Measurements from ENCODE around the gene FAM170B. TPM values are rescaled to one million over a fixed set of nuclear protein-coding genes. Genes with fewer than 3 reads are reported as not detected.

FAM170B gene
- total and polyA plus RNA-seq, 10 donors = 0.05 to 0.06 TPM; not detected in 8

DNA sequence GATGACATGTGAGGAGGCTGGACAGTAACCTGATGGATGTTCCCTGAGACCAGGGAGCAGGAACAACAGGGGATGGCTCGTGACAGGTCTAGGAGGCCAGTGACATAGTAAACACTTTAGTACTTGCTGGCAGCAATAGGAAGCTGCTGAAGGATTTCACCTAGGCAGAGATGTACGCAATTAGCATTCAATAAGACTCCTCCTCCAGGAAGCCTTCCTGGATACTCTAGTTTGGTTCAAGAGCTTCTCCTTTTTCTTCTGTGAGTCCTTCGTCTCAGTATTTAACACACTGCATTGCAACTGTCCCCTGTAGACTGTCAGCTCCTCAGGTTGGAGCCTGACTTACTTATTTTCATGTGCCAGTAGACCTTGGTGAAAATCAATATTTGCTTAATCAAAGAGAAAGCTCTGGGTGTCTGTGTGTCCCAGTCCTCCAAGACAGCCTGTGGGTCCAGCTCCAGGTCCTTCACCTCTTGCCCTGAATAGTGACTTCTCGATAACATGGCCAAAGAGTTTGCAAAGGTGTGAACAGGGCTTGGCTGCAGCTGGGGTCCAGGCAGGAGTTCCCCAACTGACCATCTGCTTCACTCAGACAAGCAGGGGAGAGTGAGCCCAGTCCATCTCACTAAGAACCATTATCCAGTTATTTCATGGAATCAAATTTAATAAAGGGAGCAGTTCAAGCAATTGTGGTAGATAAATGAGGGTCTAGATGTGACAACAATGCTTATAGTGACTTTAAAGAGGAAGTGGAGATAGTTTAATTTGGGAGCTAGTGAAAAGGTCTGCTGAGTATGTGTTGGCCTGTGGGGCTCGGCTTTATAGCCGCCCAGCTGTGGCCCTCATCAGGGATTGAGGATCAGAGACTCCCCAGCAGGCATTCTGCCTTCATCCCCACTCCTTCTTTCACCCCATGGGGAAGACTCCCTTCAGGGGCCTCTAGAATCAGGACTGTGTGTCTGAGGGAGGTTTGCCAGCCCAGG is 45.0 kb upstream of the FAM170B start:
- H3K27ac ChIP-seq = peak overlapping the region in 4 of 8 donors; percentile 1 to 75 (median 66)
- no peak overlapping the region for H3K4me3 ChIP-seq
- no peak for DNase-seq
- no peaks in the 10 kb centered on the region for H3K9me3 ChIP-seq
- peaks cover 22 to 93% (median 69%) of the 10 kb centered on the region in 6 donors for H3K4me1 ChIP-seq
- 75 to 79% (median 79%) methylated on average over 6 of the region's 6 CpGs for WGBS, 5 donors
- no peaks in the 10 kb centered on the region for H3K36me3 ChIP-seq
- no peak for TF ChIP-seq POLR2A (IDR thresholded peaks at IDR 0.05)
- no peak for TF ChIP-seq POLR2AphosphoS5 (IDR thresholded peaks at IDR 0.05)
- TF ChIP-seq, protein P1, sequence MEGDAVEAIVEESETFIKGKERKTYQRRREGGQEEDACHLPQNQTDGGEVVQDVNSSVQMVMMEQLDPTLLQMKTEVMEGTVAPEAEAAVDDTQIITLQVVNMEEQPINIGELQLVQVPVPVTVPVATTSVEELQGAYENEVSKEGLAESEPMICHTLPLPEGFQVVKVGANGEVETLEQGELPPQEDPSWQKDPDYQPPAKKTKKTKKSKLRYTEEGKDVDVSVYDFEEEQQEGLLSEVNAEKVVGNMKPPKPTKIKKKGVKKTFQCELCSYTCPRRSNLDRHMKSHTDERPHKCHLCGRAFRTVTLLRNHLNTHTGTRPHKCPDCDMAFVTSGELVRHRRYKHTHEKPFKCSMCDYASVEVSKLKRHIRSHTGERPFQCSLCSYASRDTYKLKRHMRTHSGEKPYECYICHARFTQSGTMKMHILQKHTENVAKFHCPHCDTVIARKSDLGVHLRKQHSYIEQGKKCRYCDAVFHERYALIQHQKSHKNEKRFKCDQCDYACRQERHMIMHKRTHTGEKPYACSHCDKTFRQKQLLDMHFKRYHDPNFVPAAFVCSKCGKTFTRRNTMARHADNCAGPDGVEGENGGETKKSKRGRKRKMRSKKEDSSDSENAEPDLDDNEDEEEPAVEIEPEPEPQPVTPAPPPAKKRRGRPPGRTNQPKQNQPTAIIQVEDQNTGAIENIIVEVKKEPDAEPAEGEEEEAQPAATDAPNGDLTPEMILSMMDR (IDR thresholded peaks at IDR 0.05 in 8 of 11, conservative IDR thresholded peaks at IDR 0.05 in 3 of 11) = no peak
- no peaks in the 10 kb centered on the region for H3K27me3 ChIP-seq (replicated peaks in 1 of 7)
- intact Hi-C loops (cut with DNase I; ENCODE audit: low total_unique reads) = no loop called here

- DNase-seq = no peak
Measured at GRCh38 chr10:49177391-49178355, 43.9 kb upstream of the FAM170B start.

DNA sequence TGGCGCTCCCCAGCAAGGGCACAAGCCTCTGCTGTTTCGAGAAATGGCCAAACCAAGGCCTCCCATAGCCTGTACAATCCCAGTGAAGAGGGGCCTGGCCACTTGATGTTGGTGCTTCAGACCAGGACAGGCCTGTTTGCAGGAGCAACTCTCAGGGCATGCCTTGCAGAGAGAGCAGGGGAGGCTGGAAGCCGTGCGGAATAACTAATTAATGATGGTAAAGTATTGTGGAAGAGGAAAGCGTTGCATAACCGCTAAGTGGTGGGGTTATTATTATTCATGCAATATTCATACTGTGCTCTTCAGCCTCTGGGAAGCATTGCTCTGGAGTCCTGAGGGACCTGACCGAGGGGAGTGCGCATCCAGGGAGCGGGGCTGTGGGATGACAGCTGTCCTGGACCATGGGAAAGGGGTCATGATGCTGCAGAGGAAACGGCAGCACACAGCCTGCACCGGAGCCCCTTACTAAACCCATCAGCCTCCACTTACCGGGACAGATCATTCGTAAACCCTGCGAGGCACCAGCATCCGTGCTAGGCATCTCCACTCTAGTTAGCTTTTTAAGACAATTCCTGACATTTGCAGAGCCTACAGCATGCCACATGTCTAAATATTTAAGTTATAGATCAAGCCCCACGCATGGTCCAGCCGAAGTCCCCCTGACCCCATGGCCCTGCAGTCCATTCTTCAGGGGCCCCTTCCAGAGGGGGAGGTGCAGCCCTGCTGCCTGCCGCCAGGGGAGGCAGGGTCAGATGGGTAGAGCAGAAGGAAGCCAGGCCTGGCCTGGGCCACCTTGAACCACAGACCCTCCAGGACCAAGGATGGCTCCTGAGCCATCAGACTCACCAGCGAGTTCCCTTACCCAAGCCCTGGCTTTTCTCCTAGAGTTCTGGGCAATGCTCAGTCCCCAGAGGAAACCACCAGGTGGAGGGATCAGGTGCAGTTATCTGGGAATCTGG is 42.8 kb upstream of the FAM170B start:
- peaks cover 13 to 90% (median 64%) of the 10 kb centered on the region in 6 donors for H3K4me1 ChIP-seq
- no peaks in the 10 kb centered on the region for H3K9me3 ChIP-seq
- 86 to 92% (median 91%) methylated on average over 15 to 19 of the region's 19 CpGs for WGBS, 5 donors
- H3K4me3 ChIP-seq = no peak overlapping the region
- DNase-seq = no peak
- TF ChIP-seq POLR2A (IDR thresholded peaks at IDR 0.05) (no peak), POLR2AphosphoS5 (IDR thresholded peaks at IDR 0.05) (no peak)
- TF ChIP-seq, protein P1 (IDR thresholded peaks at IDR 0.05 in 8 of 11, conservative IDR thresholded peaks at IDR 0.05 in 3 of 11) = no peak
- intact Hi-C loops (cut with DNase I; ENCODE audit: low total_unique reads) = no loop called here
- peak overlapping the region in 7 of 8 donors; percentile 11 to 75 (median 56) for H3K27ac ChIP-seq
- no peaks in the 10 kb centered on the region for H3K27me3 ChIP-seq (replicated peaks in 1 of 7)
- H3K36me3 ChIP-seq = no peaks in the 10 kb centered on the region

More at GRCh38 chr10:49177391-49178355, 43.9 kb upstream of the FAM170B start:
- TF ChIP-seq, protein P1 (IDR thresholded peaks at IDR 0.05 in 8 of 11, conservative IDR thresholded peaks at IDR 0.05 in 3 of 11) = no peak
- TF ChIP-seq POLR2A (IDR thresholded peaks at IDR 0.05) (no peak), POLR2AphosphoS5 (IDR thresholded peaks at IDR 0.05) (no peak)
- peaks cover 16 to 90% (median 65%) of the 10 kb centered on the region in 6 donors for H3K4me1 ChIP-seq
- H3K4me3 ChIP-seq = no peak overlapping the region
- intact Hi-C loops (cut with DNase I; ENCODE audit: low total_unique reads) = no loop called here
- no peaks in the 10 kb centered on the region for H3K27me3 ChIP-seq (replicated peaks in 1 of 7)
- H3K36me3 ChIP-seq = no peaks in the 10 kb centered on the region
- WGBS, 5 donors = 38 to 60% (median 46%) methylated on average over 9 of the region's 9 CpGs
- H3K27ac ChIP-seq = peak overlapping the region; percentile 11 to 75 (median 58)
- no peaks in the 10 kb centered on the region for H3K9me3 ChIP-seq
